HepG2 (cell line): ENCODE measurements around the gene SLC35B2. TPM values are rescaled to one million over a fixed set of nuclear protein-coding genes. Genes with fewer than 3 reads are reported as not detected.

ENCODE experiments used
- CERS6 ChIP-seq: sonication (generic); formaldehyde crosslinking; IDR thresholded peaks from 2 replicates; pipeline ENCODE4 v1.5.0; 2020; ENCODE audit warnings: missing genetic modification reagents
- HNF4G ChIP-seq, 2 experiments: sonication (generic) in 1 of 2; formaldehyde crosslinking in 1 of 2; IDR thresholded peaks; 2 replicates each; pipeline versions ENCODE4 v1.4.0 to v1.6.1; 2011 to 2020; ENCODE audit warnings: borderline replicate concordance in 2 of 2, low read depth in 2 of 2, mild to moderate bottlenecking in 2 of 2, low read length in 1 of 2, missing genetic modification reagents in 1 of 2, moderate library complexity in 1 of 2
- KAT8 ChIP-seq: IDR thresholded peaks from 2 replicates; pipeline ENCODE4 v1.6.1; 2016; ENCODE audit warnings: missing genetic modification reagents, missing compliant biosample characterization
- KDM5B ChIP-seq: sonication (generic); formaldehyde crosslinking; IDR thresholded peaks from 2 replicates; pipeline ENCODE4 v1.4.0; 2020; ENCODE audit warnings: missing genetic modification reagents, mild to moderate bottlenecking, borderline replicate concordance
- KDM6A ChIP-seq: IDR thresholded peaks from 2 replicates; pipeline ENCODE4 v1.6.1; 2016; ENCODE audit warnings: low read depth
- MED8 ChIP-seq: sonication (generic); formaldehyde crosslinking; IDR thresholded peaks from 2 replicates; pipeline ENCODE4 v1.8.1; 2023; ENCODE audit warnings: mild to moderate bottlenecking, missing genetic modification reagents; ENCODE audit not compliant: insufficient replicate concordance
- MXI1 ChIP-seq: IDR thresholded peaks from 3 replicates; pipeline ENCODE4 v1.6.1; 2012; ENCODE audit warnings: low read depth, low read length, inconsistent platforms, borderline replicate concordance
- PHF21A ChIP-seq: sonication (generic); formaldehyde crosslinking; IDR thresholded peaks from 2 replicates; pipeline ENCODE4 v1.5.0; 2020; ENCODE audit warnings: mild to moderate bottlenecking, missing genetic modification reagents
- RFX5 ChIP-seq: IDR thresholded peaks from 2 replicates; pipeline ENCODE4 v1.6.1; 2011; ENCODE audit warnings: low read depth, low read length, improper control_type of control experiment
- SALL1 ChIP-seq: sonication (generic); formaldehyde crosslinking; IDR thresholded peaks from 2 replicates; pipeline ENCODE4 v1.8.0; 2022; ENCODE audit warnings: mild to moderate bottlenecking, missing genetic modification reagents
- SP2 ChIP-seq: sonication (generic); formaldehyde crosslinking; IDR thresholded peaks from 2 replicates; pipeline ENCODE4 v1.5.1; 2020; ENCODE audit warnings: mild to moderate bottlenecking, missing genetic modification reagents
- SRSF4 ChIP-seq: fragments of 200-400 bp; formaldehyde crosslinking; IDR thresholded peaks from one replicate; pipeline ENCODE4 v1.6.1; 2018; ENCODE audit warnings: mild to moderate bottlenecking, low read depth, low read length, moderate library complexity; ENCODE audit not compliant: poor library complexity, severe bottlenecking
- ZC3H13 ChIP-seq: sonication (generic); formaldehyde crosslinking; IDR thresholded peaks from 2 replicates; pipeline ENCODE4 v1.8.1; 2023; ENCODE audit warnings: mild to moderate bottlenecking, missing genetic modification reagents, moderate library complexity
- ZNF263 ChIP-seq: sonication (generic); formaldehyde crosslinking; IDR thresholded peaks from 2 replicates; pipeline ENCODE4 v1.4.0; 2020; ENCODE audit warnings: missing genetic modification reagents
- ZNF567 ChIP-seq: sonication (generic); formaldehyde crosslinking; IDR thresholded peaks from 2 replicates; pipeline ENCODE4 v1.8.1; 2023; ENCODE audit warnings: mild to moderate bottlenecking, missing genetic modification reagents, borderline replicate concordance
- ZNF782 ChIP-seq: sonication (generic); formaldehyde crosslinking; IDR thresholded peaks from 2 replicates; pipeline ENCODE4 v1.4.0; 2020; ENCODE audit warnings: missing genetic modification reagents, mild to moderate bottlenecking, borderline replicate concordance
- polyA plus RNA-seq, 8 experiments: library from polyadenylated mRNA; depleted of rRNA in 3 of 8; stranded (reverse) in 7 of 8; unstranded in 1 of 8; fragments of >200 nt; fragmentation: Illumina TruSeq in 4 of 8; extraction: Trizol in 4 of 8; gene quantifications; 2 replicates each; pipeline versions ENCODE4 v1.2.1 to v1.2.3, GENCODE V29; 2011 to 2016; ENCODE audit warnings: low read depth in 4 of 8, missing spikeins in 1 of 8, mixed read lengths in 1 of 8; ENCODE audit not compliant: insufficient read depth in 1 of 8
- total RNA-seq, 5 experiments: library from RNA; depleted of rRNA; stranded (reverse); fragments of >200 nt; fragmentation: Illumina TruSeq; extraction: Trizol; gene quantifications; 2 replicates each; pipeline ENCODE4 v1.2.3, GENCODE V29; 2016; ENCODE audit warnings: low read depth in 1 of 5
- TF ChIP-seq, protein P1 (sequence below): sonication (generic); formaldehyde crosslinking; IDR thresholded peaks from 2 replicates; pipeline ENCODE4 v1.5.1; 2020; ENCODE audit warnings: mild to moderate bottlenecking, missing genetic modification reagents, moderate library complexity
- TF ChIP-seq, protein P2 (sequence below): sonication (generic); formaldehyde crosslinking; IDR thresholded peaks from 2 replicates; pipeline ENCODE4 v1.4.0; 2020; ENCODE audit warnings: missing genetic modification reagents
- TF ChIP-seq, protein P3 (sequence below), 2 experiments: sonication (generic) in 1 of 2; formaldehyde crosslinking in 1 of 2; IDR thresholded peaks; 2 replicates each; pipeline versions ENCODE4 v1.5.1 to v1.6.1; 2011 to 2020; ENCODE audit warnings: borderline replicate concordance in 1 of 2, low read depth in 1 of 2, low read length in 1 of 2, mild to moderate bottlenecking in 1 of 2, missing genetic modification reagents in 1 of 2, moderate library complexity in 1 of 2

SLC35B2 gene
- total and polyA plus RNA-seq, 2 of the 13 experiments (the other 11 are each of a cell fraction or from before 2014, with no cell fraction given) = 61.1 to 148 TPM

GRCh38 chr6:44265007-44265721, 7.8 kb upstream of the SLC35B2 start, which contains the start of gene NFKBIE (continued):
- TF ChIP-seq, protein P1, sequence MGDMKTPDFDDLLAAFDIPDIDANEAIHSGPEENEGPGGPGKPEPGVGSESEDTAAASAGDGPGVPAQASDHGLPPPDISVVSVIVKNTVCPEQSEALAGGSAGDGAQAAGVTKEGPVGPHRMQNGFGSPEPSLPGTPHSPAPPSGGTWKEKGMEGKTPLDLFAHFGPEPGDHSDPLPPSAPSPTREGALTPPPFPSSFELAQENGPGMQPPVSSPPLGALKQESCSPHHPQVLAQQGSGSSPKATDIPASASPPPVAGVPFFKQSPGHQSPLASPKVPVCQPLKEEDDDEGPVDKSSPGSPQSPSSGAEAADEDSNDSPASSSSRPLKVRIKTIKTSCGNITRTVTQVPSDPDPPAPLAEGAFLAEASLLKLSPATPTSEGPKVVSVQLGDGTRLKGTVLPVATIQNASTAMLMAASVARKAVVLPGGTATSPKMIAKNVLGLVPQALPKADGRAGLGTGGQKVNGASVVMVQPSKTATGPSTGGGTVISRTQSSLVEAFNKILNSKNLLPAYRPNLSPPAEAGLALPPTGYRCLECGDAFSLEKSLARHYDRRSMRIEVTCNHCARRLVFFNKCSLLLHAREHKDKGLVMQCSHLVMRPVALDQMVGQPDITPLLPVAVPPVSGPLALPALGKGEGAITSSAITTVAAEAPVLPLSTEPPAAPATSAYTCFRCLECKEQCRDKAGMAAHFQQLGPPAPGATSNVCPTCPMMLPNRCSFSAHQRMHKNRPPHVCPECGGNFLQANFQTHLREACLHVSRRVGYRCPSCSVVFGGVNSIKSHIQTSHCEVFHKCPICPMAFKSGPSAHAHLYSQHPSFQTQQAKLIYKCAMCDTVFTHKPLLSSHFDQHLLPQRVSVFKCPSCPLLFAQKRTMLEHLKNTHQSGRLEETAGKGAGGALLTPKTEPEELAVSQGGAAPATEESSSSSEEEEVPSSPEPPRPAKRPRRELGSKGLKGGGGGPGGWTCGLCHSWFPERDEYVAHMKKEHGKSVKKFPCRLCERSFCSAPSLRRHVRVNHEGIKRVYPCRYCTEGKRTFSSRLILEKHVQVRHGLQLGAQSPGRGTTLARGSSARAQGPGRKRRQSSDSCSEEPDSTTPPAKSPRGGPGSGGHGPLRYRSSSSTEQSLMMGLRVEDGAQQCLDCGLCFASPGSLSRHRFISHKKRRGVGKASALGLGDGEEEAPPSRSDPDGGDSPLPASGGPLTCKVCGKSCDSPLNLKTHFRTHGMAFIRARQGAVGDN (CRISPR knock-in tag) = peak; percentile 85
- TF ChIP-seq KAT8 = peak; percentile 52; the same call in 1 of the 2 replicates
- no peak for TF ChIP-seq CERS6 (CRISPR knock-in tag)
- TF ChIP-seq ZNF567 (CRISPR knock-in tag) = no peak
- TF ChIP-seq PHF21A (CRISPR knock-in tag) = no peak
- peak; percentile 47 for TF ChIP-seq SALL1 (CRISPR knock-in tag)
- TF ChIP-seq ZNF782 (CRISPR knock-in tag) = no peak
- no peak for TF ChIP-seq RFX5
- TF ChIP-seq SP2 (CRISPR knock-in tag) = no peak
- TF ChIP-seq, protein P2, sequence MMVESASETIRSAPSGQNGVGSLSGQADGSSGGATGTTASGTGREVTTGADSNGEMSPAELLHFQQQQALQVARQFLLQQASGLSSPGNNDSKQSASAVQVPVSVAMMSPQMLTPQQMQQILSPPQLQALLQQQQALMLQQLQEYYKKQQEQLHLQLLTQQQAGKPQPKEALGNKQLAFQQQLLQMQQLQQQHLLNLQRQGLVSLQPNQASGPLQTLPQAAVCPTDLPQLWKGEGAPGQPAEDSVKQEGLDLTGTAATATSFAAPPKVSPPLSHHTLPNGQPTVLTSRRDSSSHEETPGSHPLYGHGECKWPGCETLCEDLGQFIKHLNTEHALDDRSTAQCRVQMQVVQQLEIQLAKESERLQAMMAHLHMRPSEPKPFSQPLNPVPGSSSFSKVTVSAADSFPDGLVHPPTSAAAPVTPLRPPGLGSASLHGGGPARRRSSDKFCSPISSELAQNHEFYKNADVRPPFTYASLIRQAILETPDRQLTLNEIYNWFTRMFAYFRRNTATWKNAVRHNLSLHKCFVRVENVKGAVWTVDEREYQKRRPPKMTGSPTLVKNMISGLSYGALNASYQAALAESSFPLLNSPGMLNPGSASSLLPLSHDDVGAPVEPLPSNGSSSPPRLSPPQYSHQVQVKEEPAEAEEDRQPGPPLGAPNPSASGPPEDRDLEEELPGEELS = no peak
- TF ChIP-seq MED8 (CRISPR knock-in tag) = no peak
- peak; percentile 56; the same call in 1 of the 3 replicates for TF ChIP-seq MXI1
- no peak for TF ChIP-seq SRSF4
- TF ChIP-seq, protein P3, sequence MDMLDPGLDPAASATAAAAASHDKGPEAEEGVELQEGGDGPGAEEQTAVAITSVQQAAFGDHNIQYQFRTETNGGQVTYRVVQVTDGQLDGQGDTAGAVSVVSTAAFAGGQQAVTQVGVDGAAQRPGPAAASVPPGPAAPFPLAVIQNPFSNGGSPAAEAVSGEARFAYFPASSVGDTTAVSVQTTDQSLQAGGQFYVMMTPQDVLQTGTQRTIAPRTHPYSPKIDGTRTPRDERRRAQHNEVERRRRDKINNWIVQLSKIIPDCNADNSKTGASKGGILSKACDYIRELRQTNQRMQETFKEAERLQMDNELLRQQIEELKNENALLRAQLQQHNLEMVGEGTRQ (IDR thresholded peaks at IDR 0.05; ENCODE audit: low read depth, low read length) = no peak
- TF ChIP-seq, protein P3 (CRISPR knock-in tag; IDR thresholded peaks at IDR 0.05; ENCODE audit: borderline replicate concordance) = no peak
- TF ChIP-seq KDM5B = no peak; the same call in 1 of the 2 replicates
- TF ChIP-seq ZNF263 (CRISPR knock-in tag) = peak; percentile 58
- TF ChIP-seq ZC3H13 = peak; percentile 90; the same call in 1 of the 2 replicates
- no peak for TF ChIP-seq KDM6A (CRISPR knock-in tag)
- peak; percentile 21; the same call in 1 of the 2 replicates for TF ChIP-seq HNF4G (IDR thresholded peaks at IDR 0.05; ENCODE audit: borderline replicate concordance, low read depth, low read length)
- TF ChIP-seq HNF4G (CRISPR knock-in tag; IDR thresholded peaks at IDR 0.05; ENCODE audit: borderline replicate concordance, low read depth) = no peak
